ENCODE data around the gene LRPPRC. TPM values are rescaled to one million over a fixed set of nuclear protein-coding genes. Genes with fewer than 3 reads are reported as not detected.

Gene LRPPRC
- total and polyA plus RNA-seq, 4 experiments from 2014 or later: 41.0 to 65.3 (median 52.7) TPM

GRCh38 chr2:43851011-43851980, 144.5 kb downstream of the LRPPRC start:
- intact Hi-C loops (cut with micrococcal nuclease): no loop called here
- Histone ChIP-seq H3K27ac (ENCODE audit: low read depth, low read length) (no peak overlapping the region), H3K27me3 (ENCODE audit: insufficient read depth, low read length) (no peaks in the 10 kb centered on the region), H3K4me1 (ENCODE audit: insufficient read depth, low read length) (no peaks in the 10 kb centered on the region), H3K36me3 (ENCODE audit: insufficient read depth, low read length) (no peaks in the 10 kb centered on the region), H3K9me3 (ENCODE audit: control insufficient read depth in 1 of 2, low read length in 2 of 2) (no peaks in the 10 kb centered on the region), H3K4me3 (ENCODE audit: low read length in 2 of 2) (no peak overlapping the region)
- peaks cover 0 to 4% (median 0%) of the 10 kb centered on the region in 8 donors for H3K9me3 Mint-ChIP-seq
- H3K4me1 Mint-ChIP-seq: no peaks in the 10 kb centered on the region
- no peak for DNase-seq
- no peak overlapping the region for H3K4me3 Mint-ChIP-seq
- H3K27me3 Mint-ChIP-seq: peaks cover 20 to 26% of the 10 kb centered on the region in 2 donors
- POLR2A ChIA-PET (ENCODE audit: partially characterized antibody): no interaction called here
- no peaks in the 10 kb centered on the region for H3K36me3 Mint-ChIP-seq
- CTCF ChIA-PET (ENCODE audit: partially characterized antibody): no interaction called here
- H3K27ac Mint-ChIP-seq: no peak overlapping the region

GRCh38 chr2:43848214-43848613, 147.6 kb downstream of the LRPPRC start:
- H3K27me3 ChIP-seq (ENCODE audit: insufficient read depth, low read length): no peaks in the 10 kb centered on the region
- H3K4me1 ChIP-seq (ENCODE audit: insufficient read depth, low read length): no peaks in the 10 kb centered on the region
- no peaks in the 10 kb centered on the region for H3K9me3 ChIP-seq (ENCODE audit: control insufficient read depth in 1 of 2, low read length in 2 of 2)
- Mint-ChIP-seq H3K27ac (no peak overlapping the region), H3K4me1 (no peaks in the 10 kb centered on the region), H3K36me3 (no peaks in the 10 kb centered on the region), H3K9me3 (peaks cover 0 to 5% (median 0%) of the 10 kb centered on the region in 8 donors), H3K4me3 (no peak overlapping the region), H3K27me3 (peaks cover 10 to 15% of the 10 kb centered on the region in 2 donors)
- DNase-seq: no peak
- no peaks in the 10 kb centered on the region for H3K36me3 ChIP-seq (ENCODE audit: insufficient read depth, low read length)
- intact Hi-C loops (cut with micrococcal nuclease): no loop called here
- H3K27ac ChIP-seq (ENCODE audit: low read depth, low read length): no peak overlapping the region
- ChIA-PET POLR2A (ENCODE audit: partially characterized antibody) (no interaction called here), CTCF (ENCODE audit: partially characterized antibody) (no interaction called here)
- no peak overlapping the region for H3K4me3 ChIP-seq (ENCODE audit: low read length in 2 of 2)

- Mint-ChIP-seq H3K4me3 (no peak overlapping the region), H3K9me3 (peaks cover 0 to 5% (median 0%) of the 10 kb centered on the region in 8 donors), H3K4me1 (no peaks in the 10 kb centered on the region), H3K27ac (no peak overlapping the region), H3K36me3 (no peaks in the 10 kb centered on the region), H3K27me3 (peaks cover 8 to 9% of the 10 kb centered on the region in 2 donors)
- H3K4me3 ChIP-seq (ENCODE audit: low read length in 2 of 2): no peak overlapping the region
- H3K4me1 ChIP-seq (ENCODE audit: insufficient read depth, low read length): no peaks in the 10 kb centered on the region
- no peak for DNase-seq
- H3K27me3 ChIP-seq (ENCODE audit: insufficient read depth, low read length): no peaks in the 10 kb centered on the region
- no peaks in the 10 kb centered on the region for H3K36me3 ChIP-seq (ENCODE audit: insufficient read depth, low read length)
- H3K9me3 ChIP-seq (ENCODE audit: control insufficient read depth in 1 of 2, low read length in 2 of 2): no peaks in the 10 kb centered on the region
- no peak overlapping the region for H3K27ac ChIP-seq (ENCODE audit: low read depth, low read length)
- intact Hi-C loops (cut with micrococcal nuclease): no loop called here
- CTCF ChIA-PET (ENCODE audit: partially characterized antibody): interaction anchor here (1.0 kb wide), 1 partner anchor 10 kb away, joined by 3 read pairs; no protein-coding TSS in a partner anchor
- POLR2A ChIA-PET (ENCODE audit: partially characterized antibody): no interaction called here
Observed at GRCh38 chr2:43846140-43846793, 149.5 kb downstream of the LRPPRC start.

DNA sequence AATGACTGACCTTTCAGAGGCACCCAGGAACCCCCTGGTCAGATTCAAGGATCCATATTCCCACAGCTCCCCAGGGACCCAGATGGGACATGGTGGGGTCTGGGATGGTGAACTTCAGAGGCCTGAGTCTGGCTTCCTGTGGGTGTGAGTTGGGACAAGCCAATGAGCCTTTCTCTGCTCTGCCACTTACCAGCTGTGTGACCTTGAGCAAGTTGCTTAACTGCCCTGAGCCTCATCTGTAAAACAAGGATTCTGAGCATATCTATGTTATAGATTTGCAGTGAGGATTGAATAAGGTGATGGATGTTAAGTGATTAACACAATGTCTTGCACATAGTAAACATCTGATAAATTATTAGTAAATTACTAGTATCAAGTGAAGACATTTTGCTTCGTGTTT, 150.6 kb downstream of the LRPPRC start:
- Mint-ChIP-seq H3K27ac (no peak overlapping the region), H3K9me3 (peaks cover 0 to 7% (median 0%) of the 10 kb centered on the region in 8 donors)
- POLR2A ChIA-PET (ENCODE audit: partially characterized antibody): no interaction called here

GRCh38 chr2:43842866-43843226, 152.9 kb downstream of the LRPPRC start:
- DNase-seq: no peak
- POLR2A ChIA-PET (ENCODE audit: partially characterized antibody): no interaction called here
- H3K4me1 Mint-ChIP-seq: no peaks in the 10 kb centered on the region
- H3K4me1 ChIP-seq (ENCODE audit: insufficient read depth, low read length): no peaks in the 10 kb centered on the region
- H3K27ac ChIP-seq (ENCODE audit: low read depth, low read length): no peak overlapping the region
- no peaks in the 10 kb centered on the region for H3K36me3 ChIP-seq (ENCODE audit: insufficient read depth, low read length)
- intact Hi-C loops (cut with micrococcal nuclease): no loop called here
- no peaks in the 10 kb centered on the region for H3K36me3 Mint-ChIP-seq
- no peak overlapping the region for H3K4me3 ChIP-seq (ENCODE audit: low read length in 2 of 2)
- CTCF ChIA-PET (ENCODE audit: partially characterized antibody): no interaction called here
- H3K27me3 Mint-ChIP-seq: peaks cover 4 to 6% of the 10 kb centered on the region in 2 donors
- no peak overlapping the region for H3K27ac Mint-ChIP-seq
- H3K9me3 ChIP-seq (ENCODE audit: control insufficient read depth in 1 of 2, low read length in 2 of 2): no peaks in the 10 kb centered on the region
- peaks cover 0 to 3% (median 0%) of the 10 kb centered on the region in 8 donors for H3K9me3 Mint-ChIP-seq
- H3K4me3 Mint-ChIP-seq: no peak overlapping the region
- H3K27me3 ChIP-seq (ENCODE audit: insufficient read depth, low read length): no peaks in the 10 kb centered on the region

More for the DNA sequence above, 150.6 kb downstream of the LRPPRC start:
- no peaks in the 10 kb centered on the region for H3K27me3 ChIP-seq (ENCODE audit: insufficient read depth, low read length)
- Mint-ChIP-seq H3K4me1 (no peaks in the 10 kb centered on the region), H3K36me3 (no peaks in the 10 kb centered on the region), H3K27me3 (peaks cover 5 to 6% of the 10 kb centered on the region in 2 donors), H3K4me3 (no peak overlapping the region)
- H3K27ac ChIP-seq (ENCODE audit: low read depth, low read length): no peak overlapping the region
- no peaks in the 10 kb centered on the region for H3K4me1 ChIP-seq (ENCODE audit: insufficient read depth, low read length)
- intact Hi-C loops (cut with micrococcal nuclease): no loop called here
- DNase-seq: no peak
- H3K36me3 ChIP-seq (ENCODE audit: insufficient read depth, low read length): no peaks in the 10 kb centered on the region
- no peak overlapping the region for H3K4me3 ChIP-seq (ENCODE audit: low read length in 2 of 2)
- CTCF ChIA-PET (ENCODE audit: partially characterized antibody): no interaction called here
- H3K9me3 ChIP-seq (ENCODE audit: control insufficient read depth in 1 of 2, low read length in 2 of 2): no peaks in the 10 kb centered on the region

DNA sequence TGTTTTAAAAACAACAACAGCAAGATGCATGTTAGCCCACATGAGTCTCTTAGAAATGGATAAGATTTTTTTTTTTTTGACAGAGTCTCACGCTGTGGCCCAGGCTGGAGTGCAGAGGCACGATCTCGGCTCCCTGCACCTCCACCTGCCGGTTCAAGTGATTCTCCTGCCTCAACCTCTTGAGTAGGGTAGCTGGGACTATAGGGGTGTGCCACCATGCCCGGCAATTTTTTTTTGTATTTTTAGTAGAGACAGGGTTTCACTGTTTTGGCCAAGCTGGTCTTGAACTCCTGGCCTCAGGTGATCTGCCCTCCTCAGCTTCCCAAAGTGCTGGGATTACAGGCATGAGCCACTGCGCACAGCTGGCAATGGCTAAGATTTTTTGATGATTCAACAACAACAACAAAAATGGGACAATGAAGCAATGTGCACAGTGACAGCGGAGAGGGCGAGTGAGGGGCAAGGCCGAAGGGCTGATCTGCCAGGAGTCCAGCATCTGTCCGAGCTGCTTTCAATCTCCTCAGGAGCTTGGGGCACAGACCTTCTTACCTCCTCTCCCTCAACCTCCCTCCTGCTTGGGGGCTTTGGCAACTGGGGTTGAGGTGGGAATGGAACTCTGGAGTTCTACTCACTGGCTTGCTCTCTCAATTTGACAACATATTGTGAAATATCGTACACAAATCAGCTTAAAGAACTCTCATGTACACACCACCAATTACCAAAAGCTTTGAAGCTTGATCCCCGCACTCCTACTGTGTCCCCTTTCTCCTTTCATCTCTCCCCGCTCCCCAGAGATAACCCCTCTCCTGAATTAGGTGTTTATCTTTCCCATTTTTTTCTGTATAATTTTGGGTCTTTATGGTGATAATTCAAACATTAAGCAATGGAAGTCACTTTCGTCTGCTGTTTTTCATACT, 153.6 kb downstream of the LRPPRC start:
- CTCF ChIA-PET (ENCODE audit: partially characterized antibody): no interaction called here
- Mint-ChIP-seq H3K27ac (no peak overlapping the region), H3K4me1 (no peaks in the 10 kb centered on the region), H3K4me3 (no peak overlapping the region), H3K9me3 (peaks cover 0 to 3% (median 0%) of the 10 kb centered on the region in 8 donors), H3K27me3 (peaks cover 4 to 5% of the 10 kb centered on the region in 2 donors), H3K36me3 (no peaks in the 10 kb centered on the region)
- DNase-seq: no peak
- H3K9me3 ChIP-seq (ENCODE audit: control insufficient read depth in 1 of 2, low read length in 2 of 2): no peaks in the 10 kb centered on the region
- H3K4me3 ChIP-seq (ENCODE audit: low read length in 2 of 2): no peak overlapping the region
- POLR2A ChIA-PET (ENCODE audit: partially characterized antibody): no interaction called here
- intact Hi-C loops (cut with micrococcal nuclease): no loop called here
- H3K27ac ChIP-seq (ENCODE audit: low read depth, low read length): no peak overlapping the region
- no peaks in the 10 kb centered on the region for H3K36me3 ChIP-seq (ENCODE audit: insufficient read depth, low read length)
- no peaks in the 10 kb centered on the region for H3K27me3 ChIP-seq (ENCODE audit: insufficient read depth, low read length)
- no peaks in the 10 kb centered on the region for H3K4me1 ChIP-seq (ENCODE audit: insufficient read depth, low read length)

DNA sequence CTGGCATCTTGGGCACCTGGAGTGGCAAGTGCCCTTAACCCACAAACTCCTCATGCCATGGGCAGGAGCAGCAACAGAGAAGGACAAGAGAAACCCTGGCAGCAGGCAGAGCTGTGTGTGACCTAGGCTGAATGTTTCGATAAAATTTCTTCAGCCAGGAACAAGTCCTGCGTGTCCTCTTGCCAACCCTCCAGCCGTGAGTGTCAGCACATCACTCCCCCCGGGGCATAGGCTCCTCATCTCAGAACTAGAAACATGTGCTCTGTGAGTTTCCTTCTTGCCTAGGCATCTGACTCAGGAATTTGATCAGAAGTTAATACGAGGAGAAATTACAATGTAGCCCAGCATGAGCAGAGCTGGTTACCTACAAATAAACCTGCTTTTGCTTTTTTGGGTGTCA, 154.8 kb downstream of the LRPPRC start:
- ChIA-PET CTCF (ENCODE audit: partially characterized antibody) (no interaction called here), POLR2A (ENCODE audit: partially characterized antibody) (no interaction called here)
- Mint-ChIP-seq H3K27me3 (peaks cover 1 to 2% of the 10 kb centered on the region in 2 donors), H3K36me3 (no peaks in the 10 kb centered on the region), H3K27ac (no peak overlapping the region), H3K9me3 (peaks cover 0 to 3% (median 0%) of the 10 kb centered on the region in 8 donors), H3K4me3 (no peak overlapping the region), H3K4me1 (no peaks in the 10 kb centered on the region)
- Histone ChIP-seq H3K27me3 (ENCODE audit: insufficient read depth, low read length) (no peaks in the 10 kb centered on the region), H3K27ac (ENCODE audit: low read depth, low read length) (no peak overlapping the region), H3K9me3 (ENCODE audit: control insufficient read depth in 1 of 2, low read length in 2 of 2) (no peaks in the 10 kb centered on the region), H3K4me1 (ENCODE audit: insufficient read depth, low read length) (no peaks in the 10 kb centered on the region), H3K4me3 (ENCODE audit: low read length in 2 of 2) (no peak overlapping the region), H3K36me3 (ENCODE audit: insufficient read depth, low read length) (no peaks in the 10 kb centered on the region)
- intact Hi-C loops (cut with micrococcal nuclease): no loop called here
- no peak for DNase-seq

Data from CD4-positive, alpha-beta memory T cell (primary cell).